Measurements from ENCODE around the gene SFTA2.

DNA sequence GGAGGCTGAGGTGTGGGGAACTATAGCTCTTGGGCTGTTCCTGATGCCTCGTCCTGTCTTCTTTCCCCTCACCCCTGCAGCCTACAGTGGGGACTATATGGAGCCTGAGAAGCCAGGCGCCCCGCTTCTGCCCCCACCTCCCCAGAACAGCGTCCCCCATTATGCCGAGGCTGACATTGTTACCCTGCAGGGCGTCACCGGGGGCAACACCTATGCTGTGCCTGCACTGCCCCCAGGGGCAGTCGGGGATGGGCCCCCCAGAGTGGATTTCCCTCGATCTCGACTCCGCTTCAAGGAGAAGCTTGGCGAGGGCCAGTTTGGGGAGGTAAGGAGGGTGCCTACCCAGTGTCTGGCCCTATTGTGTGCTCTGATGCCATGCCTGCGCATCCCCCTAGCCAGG lies 35.4 kb downstream of the SFTA2 start:
- TF ChIP-seq, protein P1, sequence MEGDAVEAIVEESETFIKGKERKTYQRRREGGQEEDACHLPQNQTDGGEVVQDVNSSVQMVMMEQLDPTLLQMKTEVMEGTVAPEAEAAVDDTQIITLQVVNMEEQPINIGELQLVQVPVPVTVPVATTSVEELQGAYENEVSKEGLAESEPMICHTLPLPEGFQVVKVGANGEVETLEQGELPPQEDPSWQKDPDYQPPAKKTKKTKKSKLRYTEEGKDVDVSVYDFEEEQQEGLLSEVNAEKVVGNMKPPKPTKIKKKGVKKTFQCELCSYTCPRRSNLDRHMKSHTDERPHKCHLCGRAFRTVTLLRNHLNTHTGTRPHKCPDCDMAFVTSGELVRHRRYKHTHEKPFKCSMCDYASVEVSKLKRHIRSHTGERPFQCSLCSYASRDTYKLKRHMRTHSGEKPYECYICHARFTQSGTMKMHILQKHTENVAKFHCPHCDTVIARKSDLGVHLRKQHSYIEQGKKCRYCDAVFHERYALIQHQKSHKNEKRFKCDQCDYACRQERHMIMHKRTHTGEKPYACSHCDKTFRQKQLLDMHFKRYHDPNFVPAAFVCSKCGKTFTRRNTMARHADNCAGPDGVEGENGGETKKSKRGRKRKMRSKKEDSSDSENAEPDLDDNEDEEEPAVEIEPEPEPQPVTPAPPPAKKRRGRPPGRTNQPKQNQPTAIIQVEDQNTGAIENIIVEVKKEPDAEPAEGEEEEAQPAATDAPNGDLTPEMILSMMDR (IDR thresholded peaks at IDR 0.05 in 4 of 5, conservative IDR thresholded peaks at IDR 0.05 in 1 of 5), result no peak
- TF ChIP-seq POLR2A (IDR thresholded peaks at IDR 0.05), result no peak

Data from gastrocnemius medialis (tissue), 4 donors.